CD4-positive, alpha-beta memory T cell (primary cell): ENCODE data around the gene ELOVL2. TPM values are rescaled to one million over a fixed set of nuclear protein-coding genes. Genes with fewer than 3 reads are reported as not detected.

Source experiments
- CTCF ChIA-PET: fragments of 350-600 bp; sonication (Branson Sonifier 250); formaldehyde crosslinking; loops from one replicate; lab custom pipeline; 2021; ENCODE audit warnings: inconsistent platforms; ENCODE audit not compliant: partially characterized antibody; lab: Charles Lee
- POLR2A ChIA-PET: fragments of 350-600 bp; sonication (Branson Sonifier 250); formaldehyde crosslinking; loops from one replicate; lab custom pipeline; 2021; ENCODE audit not compliant: partially characterized antibody; lab: Charles Lee
- DNase-seq, 5 donors: peaks; one replicate each; pipeline versions ENCODE4 v3.0.0 to v3.0.0-alpha.2; 2020 to 2022; ENCODE audit warnings: mixed read lengths in 1 of 5
- H3K27ac ChIP-seq: one replicate; pipeline ENCODE4 v1.7.0; 2013; ENCODE audit warnings: low read depth, low read length
- H3K27me3 ChIP-seq: 2 replicates; pipeline ENCODE4 v1.7.0; 2013; ENCODE audit warnings: mild to moderate bottlenecking, low read length, moderate library complexity; ENCODE audit not compliant: insufficient read depth
- H3K36me3 ChIP-seq: 2 replicates; pipeline ENCODE4 v1.7.0; 2013; ENCODE audit warnings: mild to moderate bottlenecking, low read length, moderate library complexity; ENCODE audit not compliant: insufficient read depth
- H3K4me1 ChIP-seq: 2 replicates; pipeline ENCODE4 v1.7.0; 2013; ENCODE audit warnings: mild to moderate bottlenecking, low read length, moderate library complexity; ENCODE audit not compliant: insufficient read depth
- H3K4me3 ChIP-seq, 2 donors: one replicate each; pipeline ENCODE4 v1.7.0; 2013; ENCODE audit warnings: low read length in 2 of 2, mild to moderate bottlenecking in 1 of 2
- H3K9me3 ChIP-seq, 2 donors: one replicate each; pipeline ENCODE4 v1.7.0; 2013; ENCODE audit warnings: low read length in 2 of 2, control low read depth in 1 of 2; ENCODE audit not compliant: control insufficient read depth in 1 of 2
- H3K27ac Mint-ChIP-seq, 7 donors: one replicate each; pipeline ENCODE4 v1.8.0; 2020 to 2021; ENCODE audit warnings: mixed read lengths in 7 of 7, mild to moderate bottlenecking in 6 of 7, inconsistent platforms in 3 of 7, moderate library complexity in 3 of 7
- H3K27me3 Mint-ChIP-seq, 2 donors: one replicate each; pipeline ENCODE4 v1.8.0; 2020 to 2021; ENCODE audit warnings: mixed read lengths in 2 of 2
- H3K36me3 Mint-ChIP-seq, 2 donors: one replicate each; pipeline ENCODE4 v1.8.0; 2020 to 2021; ENCODE audit warnings: mixed read lengths in 2 of 2, inconsistent platforms in 1 of 2, mild to moderate bottlenecking in 1 of 2
- H3K4me1 Mint-ChIP-seq, 4 donors: one replicate each; pipeline ENCODE4 v1.8.0; 2020 to 2021; ENCODE audit warnings: mixed read lengths in 4 of 4, mild to moderate bottlenecking in 1 of 4
- H3K4me3 Mint-ChIP-seq, 8 donors: one replicate each; pipeline ENCODE4 v1.8.0; 2020 to 2021; ENCODE audit warnings: mixed read lengths in 8 of 8, mild to moderate bottlenecking in 7 of 8, moderate library complexity in 6 of 8, inconsistent platforms in 3 of 8
- H3K9me3 Mint-ChIP-seq, 8 donors: one replicate each; pipeline ENCODE4 v1.8.0; 2020 to 2021; ENCODE audit warnings: mixed read lengths in 8 of 8, mild to moderate bottlenecking in 5 of 8, inconsistent platforms in 3 of 8, moderate library complexity in 1 of 8
- intact Hi-C: fragments of 100-400 bp; cut with micrococcal nuclease; formaldehyde crosslinking; loops from one replicate; pipeline ENCODE4 v1.15.1; 2023
- polyA plus RNA-seq, 2 donors: library from polyadenylated mRNA; unstranded; fragments of 300-500 nt; fragmentation: Illumina TruSeq; gene quantifications; one replicate each; pipeline ENCODE4 v1.2.3, GENCODE V29; 2021
- total RNA-seq, 2 experiments: library from RNA; stranded (reverse); gene quantifications; one replicate each; pipeline ENCODE4 v1.2.3, GENCODE V29; 2021

Gene ELOVL2
- total and polyA plus RNA-seq, 4 experiments from 2014 or later: not detected

DNA sequence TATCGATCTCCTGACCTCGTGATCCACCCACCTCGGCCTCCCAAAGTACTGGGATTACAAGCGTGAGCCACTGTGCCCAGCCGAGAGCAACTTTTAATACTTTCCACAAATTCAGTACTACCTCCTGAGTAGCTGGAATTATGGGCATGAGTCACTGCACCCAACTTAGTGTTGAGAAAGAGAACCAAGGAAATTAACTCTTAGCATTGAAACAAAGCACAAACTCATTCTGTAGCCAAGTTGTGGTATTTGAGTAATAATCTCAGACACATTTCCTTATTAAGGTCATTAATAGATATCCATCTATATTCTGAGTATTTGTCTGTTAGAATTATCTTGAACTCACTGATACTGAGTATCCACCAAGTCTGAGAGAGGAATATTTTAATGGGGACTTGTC is 14.3 kb upstream of the ELOVL2 start:
- CTCF ChIA-PET: interaction anchor here (0.7 to 1.3 kb wide), 2 partner anchors 10 to 35 kb away, joined by 3 read pairs; partner anchors contain the start of gene SMIM13
- no peaks in the 10 kb centered on the region for H3K4me1 Mint-ChIP-seq
- Histone ChIP-seq H3K4me1 (no peaks in the 10 kb centered on the region), H3K9me3 (no peaks in the 10 kb centered on the region), H3K27me3 (no peaks in the 10 kb centered on the region), H3K4me3 (no peak overlapping the region), H3K36me3 (no peaks in the 10 kb centered on the region), H3K27ac (no peak overlapping the region)
- no peak overlapping the region for H3K27ac Mint-ChIP-seq
- no peak for DNase-seq
- intact Hi-C loops: no loop called here
- peaks cover 7 to 11% of the 10 kb centered on the region in 2 donors for H3K27me3 Mint-ChIP-seq
- POLR2A ChIA-PET: no interaction called here
- H3K9me3 Mint-ChIP-seq: peaks cover 0 to 2% (median 0%) of the 10 kb centered on the region in 8 donors
- H3K36me3 Mint-ChIP-seq: no peaks in the 10 kb centered on the region
- H3K4me3 Mint-ChIP-seq: no peak overlapping the region

- ChIA-PET CTCF (interaction anchor here (1.4 to 5.5 kb wide), 2 partner anchors 8 to 14 kb away, joined by 3 to 25 read pairs; no protein-coding TSS in a partner anchor), POLR2A (no interaction called here)
- no peaks in the 10 kb centered on the region for H3K9me3 ChIP-seq
- DNase-seq: no peak
- Mint-ChIP-seq H3K27me3 (peaks cover 6 to 12% of the 10 kb centered on the region in 2 donors), H3K4me3 (no peak overlapping the region), H3K36me3 (no peaks in the 10 kb centered on the region), H3K9me3 (peaks cover 0 to 2% (median 0%) of the 10 kb centered on the region in 8 donors), H3K4me1 (no peaks in the 10 kb centered on the region), H3K27ac (peak overlapping the region in 1 of 7 donors; percentile 80)
- no peaks in the 10 kb centered on the region for H3K4me1 ChIP-seq
- H3K4me3 ChIP-seq: no peak overlapping the region
- intact Hi-C loops: no loop called here
- no peak overlapping the region for H3K27ac ChIP-seq
- no peaks in the 10 kb centered on the region for H3K27me3 ChIP-seq
- no peaks in the 10 kb centered on the region for H3K36me3 ChIP-seq
Observed at GRCh38 chr6:11056871-11057270, 12.8 kb upstream of the ELOVL2 start.

DNA sequence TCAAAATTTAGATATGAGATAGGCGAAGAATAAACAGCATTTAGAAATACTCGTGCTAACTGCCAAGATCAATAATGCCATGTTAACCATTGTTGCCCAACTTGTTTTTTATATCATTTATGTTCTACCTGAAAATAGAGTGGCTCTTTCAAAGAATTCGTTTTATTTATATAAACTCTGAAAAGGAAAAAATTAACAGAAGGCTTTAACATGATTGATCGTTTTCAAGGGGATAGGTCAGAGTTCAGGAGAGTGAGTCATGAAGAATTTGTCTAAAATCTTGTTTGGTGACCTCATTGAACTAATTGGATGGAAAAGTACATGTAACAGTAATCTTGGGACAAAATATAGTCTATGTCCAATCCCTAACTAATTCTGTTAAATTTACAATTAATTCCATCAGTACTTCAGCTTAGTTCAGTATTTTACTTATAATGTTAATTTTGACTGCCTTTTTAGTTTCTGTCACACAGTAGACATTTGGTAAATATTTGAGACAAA is 11.1 kb upstream of the ELOVL2 start:
- Histone ChIP-seq H3K4me3 (no peak overlapping the region), H3K9me3 (no peaks in the 10 kb centered on the region), H3K27me3 (no peaks in the 10 kb centered on the region), H3K36me3 (no peaks in the 10 kb centered on the region), H3K4me1 (no peaks in the 10 kb centered on the region), H3K27ac (no peak overlapping the region)
- H3K9me3 Mint-ChIP-seq: peaks cover 0 to 2% (median 0%) of the 10 kb centered on the region in 8 donors
- H3K36me3 Mint-ChIP-seq: no peaks in the 10 kb centered on the region
- DNase-seq: no peak
- no peak overlapping the region for H3K4me3 Mint-ChIP-seq
- intact Hi-C loops: no loop called here
- ChIA-PET CTCF (interaction anchor here (5.5 kb wide), 1 partner anchor 16 kb away, joined by 25 read pairs; no protein-coding TSS in a partner anchor), POLR2A (no interaction called here)
- peaks cover 10 to 12% of the 10 kb centered on the region in 2 donors for H3K27me3 Mint-ChIP-seq
- no peaks in the 10 kb centered on the region for H3K4me1 Mint-ChIP-seq
- H3K27ac Mint-ChIP-seq: no peak overlapping the region

DNA sequence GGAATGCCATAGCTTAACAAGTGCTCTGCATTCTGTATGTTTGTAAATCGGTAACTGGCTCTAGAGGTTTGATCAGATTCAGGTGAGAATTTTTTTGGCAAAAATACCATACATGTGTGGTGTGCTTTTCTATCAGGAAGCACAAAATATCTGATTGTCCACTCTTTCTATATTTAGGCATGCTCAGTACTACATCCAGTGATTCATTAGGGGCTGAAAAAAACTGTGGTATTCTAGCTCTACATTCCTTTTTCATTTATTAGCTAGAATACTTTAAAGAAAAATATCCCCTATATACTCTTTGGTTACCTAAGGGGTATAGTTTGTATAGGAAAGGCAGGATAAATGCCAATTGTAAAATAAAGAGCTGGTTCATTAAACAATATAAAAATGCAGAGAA is 10.6 kb upstream of the ELOVL2 start:
- DNase-seq: no peak
- H3K36me3 Mint-ChIP-seq: no peaks in the 10 kb centered on the region
- ChIA-PET CTCF (interaction anchor here (0.7 to 5.5 kb wide), 2 partner anchors 10 to 16 kb away, joined by 3 to 25 read pairs; no protein-coding TSS in a partner anchor), POLR2A (no interaction called here)
- H3K9me3 Mint-ChIP-seq: peaks cover 0 to 2% (median 0%) of the 10 kb centered on the region in 8 donors
- no peaks in the 10 kb centered on the region for H3K4me1 ChIP-seq
- H3K27ac Mint-ChIP-seq: no peak overlapping the region
- no peaks in the 10 kb centered on the region for H3K4me1 Mint-ChIP-seq
- peaks cover 10 to 12% of the 10 kb centered on the region in 2 donors for H3K27me3 Mint-ChIP-seq
- H3K27ac ChIP-seq: no peak overlapping the region
- no peaks in the 10 kb centered on the region for H3K36me3 ChIP-seq
- H3K9me3 ChIP-seq: no peaks in the 10 kb centered on the region
- intact Hi-C loops: no loop called here
- H3K4me3 Mint-ChIP-seq: no peak overlapping the region
- no peak overlapping the region for H3K4me3 ChIP-seq
- no peaks in the 10 kb centered on the region for H3K27me3 ChIP-seq

DNA sequence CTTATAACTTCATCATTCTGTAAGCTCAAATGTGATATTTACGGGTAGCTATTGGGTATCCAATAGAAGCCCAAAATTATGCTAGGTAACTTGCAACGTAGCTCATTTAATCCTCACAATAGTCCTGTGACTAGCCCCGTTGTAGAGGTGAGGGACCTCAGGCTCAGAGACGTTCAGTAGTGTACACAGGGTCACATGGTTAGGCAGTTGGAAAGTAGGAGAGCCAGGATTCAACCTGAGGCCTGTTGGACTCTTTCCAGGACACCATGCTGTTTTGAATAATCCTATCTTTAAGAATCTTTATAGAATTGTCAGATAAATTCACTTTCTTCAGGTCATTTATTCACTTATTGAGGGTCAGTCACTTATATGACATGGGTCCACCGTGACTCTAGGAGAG is 9.2 kb upstream of the ELOVL2 start:
- intact Hi-C loops: no loop called here
- no peak for DNase-seq
- Histone ChIP-seq H3K36me3 (no peaks in the 10 kb centered on the region), H3K4me1 (no peaks in the 10 kb centered on the region), H3K4me3 (no peak overlapping the region), H3K27ac (no peak overlapping the region), H3K27me3 (no peaks in the 10 kb centered on the region), H3K9me3 (no peaks in the 10 kb centered on the region)
- H3K9me3 Mint-ChIP-seq: peaks cover 0 to 2% (median 0%) of the 10 kb centered on the region in 8 donors
- no peaks in the 10 kb centered on the region for H3K4me1 Mint-ChIP-seq
- no peak overlapping the region for H3K4me3 Mint-ChIP-seq
- H3K36me3 Mint-ChIP-seq: no peaks in the 10 kb centered on the region
- ChIA-PET CTCF (interaction anchor here (1.7 to 5.5 kb wide), 2 partner anchors 13 to 17 kb away, joined by 6 to 25 read pairs; no protein-coding TSS in a partner anchor), POLR2A (no interaction called here)
- H3K27ac Mint-ChIP-seq: no peak overlapping the region
- H3K27me3 Mint-ChIP-seq: peaks cover 18 to 22% of the 10 kb centered on the region in 2 donors

- POLR2A ChIA-PET: no interaction called here
Observed at GRCh38 chr6:11050731-11051130, 6.6 kb upstream of the ELOVL2 start.

DNA sequence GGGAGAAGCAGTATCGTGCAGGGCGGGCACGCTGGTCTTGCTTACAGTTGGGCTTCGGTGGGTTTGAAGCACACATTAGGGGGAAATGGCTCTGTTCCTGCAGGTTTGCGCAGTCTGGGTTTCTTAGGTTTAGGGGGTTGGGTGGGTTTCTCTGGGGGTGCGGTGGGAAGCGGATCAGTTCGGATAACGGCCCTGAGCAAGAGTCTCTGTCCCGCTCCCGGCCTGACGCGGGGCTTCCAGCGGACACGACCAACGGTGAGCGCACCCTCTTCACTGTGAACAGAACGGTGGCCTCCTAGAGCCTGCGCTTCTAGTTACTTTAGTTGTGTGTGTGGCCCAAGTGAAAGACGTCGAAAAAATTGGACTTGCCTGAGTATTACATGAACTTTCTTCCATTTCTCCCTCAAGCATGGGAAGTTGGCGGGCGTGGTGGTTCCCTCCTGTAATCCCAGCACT is 635 bp upstream of the ELOVL2 start:
- H3K4me1 ChIP-seq: peaks cover 5% of the 10 kb centered on the region
- intact Hi-C loops: no loop called here
- no peaks in the 10 kb centered on the region for H3K9me3 ChIP-seq
- Mint-ChIP-seq H3K9me3 (peaks cover 0 to 8% (median under 1%) of the 10 kb centered on the region in 8 donors), H3K4me1 (peaks cover 9 to 13% (median 11%) of the 10 kb centered on the region in 4 donors), H3K27me3 (peaks cover 50 to 52% of the 10 kb centered on the region in 2 donors), H3K4me3 (peak overlapping the region; percentile 61 to 81 (median 77)), H3K36me3 (peaks cover 0 to 5% of the 10 kb centered on the region in 2 donors), H3K27ac (peak overlapping the region in 1 of 7 donors; percentile 65)
- no peaks in the 10 kb centered on the region for H3K36me3 ChIP-seq
- CTCF ChIA-PET: no interaction called here
- no peak for DNase-seq
- POLR2A ChIA-PET: no interaction called here
- H3K27ac ChIP-seq: no peak overlapping the region
- no peak overlapping the region for H3K4me3 ChIP-seq
- peaks cover 9% of the 10 kb centered on the region for H3K27me3 ChIP-seq

More at GRCh38 chr6:11050731-11051130, 6.6 kb upstream of the ELOVL2 start:
- Mint-ChIP-seq H3K27me3 (peaks cover 34 to 36% of the 10 kb centered on the region in 2 donors), H3K9me3 (no peaks in the 10 kb centered on the region), H3K4me3 (no peak overlapping the region), H3K36me3 (no peaks in the 10 kb centered on the region), H3K27ac (no peak overlapping the region), H3K4me1 (no peaks in the 10 kb centered on the region)
- intact Hi-C loops: no loop called here
- DNase-seq: no peak
- no peak overlapping the region for H3K4me3 ChIP-seq
- H3K27ac ChIP-seq: no peak overlapping the region
- no peaks in the 10 kb centered on the region for H3K36me3 ChIP-seq
- no peaks in the 10 kb centered on the region for H3K4me1 ChIP-seq
- no peaks in the 10 kb centered on the region for H3K9me3 ChIP-seq
- peaks cover 9% of the 10 kb centered on the region for H3K27me3 ChIP-seq
- CTCF ChIA-PET: no interaction called here
